ENCODE results near the gene MUC5AC. TPM values are rescaled to one million over a fixed set of nuclear protein-coding genes. Genes with fewer than 3 reads are reported as not detected.

MUC5AC gene
- total RNA-seq = not detected in 2 replicates

GRCh38 chr11:1157645-1158591, at the start of gene MUC5AC:
TSS of gene MUC5AC (plus strand) at chr11:1157953. CDS start at chr11:1158000, 47 bp downstream.

GRCh38 chr11:1222491-1223345, 65.0 kb downstream of the MUC5AC start, which contains the start of gene MUC5B:
TSS of gene MUC5B (plus strand) at chr11:1223066. CDS start at chr11:1223124, 58 bp downstream.

Other genes starting within 250 kb of the MUC5AC start
- gene CHID1, start 247.1 kb upstream of the MUC5AC start, total RNA-seq = 34.8 and 45.4 TPM in 2 replicates
- 94.0 and 104 TPM in 2 replicates for gene AP2A2, start 232.1 kb upstream of the MUC5AC start, total RNA-seq
- gene MUC6, start 121.2 kb upstream of the MUC5AC start, total RNA-seq = not detected in 2 replicates
- not detected in 2 replicates for gene MUC2, start 83.1 kb upstream of the MUC5AC start, total RNA-seq
- gene MUC5B, start 65.1 kb downstream of the MUC5AC start, total RNA-seq = not detected in 2 replicates
- 34.8 and 38.5 TPM in 2 replicates for gene TOLLIP, start 151.7 kb downstream of the MUC5AC start, total RNA-seq
- 0.33 and 0.48 TPM in 2 replicates for gene BRSK2, start 232.0 kb downstream of the MUC5AC start, total RNA-seq